ENCODE measurements around the gene PKP4. TPM values are rescaled to one million over a fixed set of nuclear protein-coding genes. Genes with fewer than 3 reads are reported as not detected.

Gene PKP4
- total RNA-seq, 3 donors from 2014 or later, result 41.6 to 59.1 (median 51.1) TPM

- no peak for TF ChIP-seq CTCF (IDR thresholded peaks at IDR 0.05)
- H3K4me3 ChIP-seq, result no peak overlapping the region
- ATAC-seq, result no peak
These were observed 47.3 kb downstream of the PKP4 start for GRCh38 chr2:158504088-158504487.

GRCh38 chr2:158505448-158505934 is 48.7 kb downstream of the PKP4 start:
- Histone ChIP-seq H3K4me3 (no peak overlapping the region), H3K9me3 (no peaks in the 10 kb centered on the region), H3K4me1 (ENCODE audit: low read depth) (no peaks in the 10 kb centered on the region), H3K36me3 (ENCODE audit: low read depth) (no peaks in the 10 kb centered on the region)
- ATAC-seq (no peak), DNase-seq (no peak)
- no peak for TF ChIP-seq CTCF (IDR thresholded peaks at IDR 0.05)
- intact Hi-C loops (cut with DNase I, micrococcal nuclease), result no loop called here

More at GRCh38 chr2:158504088-158504487, 47.3 kb downstream of the PKP4 start:
- Histone ChIP-seq H3K9me3 (no peaks in the 10 kb centered on the region), H3K36me3 (ENCODE audit: low read depth) (no peaks in the 10 kb centered on the region), H3K4me1 (ENCODE audit: low read depth) (no peaks in the 10 kb centered on the region)
- no peak for DNase-seq
- intact Hi-C loops (cut with DNase I, micrococcal nuclease), result no loop called here

- Histone ChIP-seq H3K9me3 (no peaks in the 10 kb centered on the region), H3K4me1 (ENCODE audit: low read depth) (no peaks in the 10 kb centered on the region), H3K36me3 (ENCODE audit: low read depth) (no peaks in the 10 kb centered on the region), H3K4me3 (no peak overlapping the region)
- no peak for TF ChIP-seq CTCF (IDR thresholded peaks at IDR 0.05)
- ATAC-seq (no peak), DNase-seq (no peak)
- intact Hi-C loops (cut with DNase I, micrococcal nuclease), result no loop called here
These were observed 50.4 kb downstream of the PKP4 start for GRCh38 chr2:158507141-158507540.

- H3K9me3 ChIP-seq, result no peaks in the 10 kb centered on the region
- no peaks in the 10 kb centered on the region for H3K4me1 ChIP-seq (ENCODE audit: low read depth)
- H3K36me3 ChIP-seq (ENCODE audit: low read depth), result no peaks in the 10 kb centered on the region
- DNase-seq (no peak), ATAC-seq (no peak)
- H3K4me3 ChIP-seq, result no peak overlapping the region
- no peak for TF ChIP-seq CTCF (IDR thresholded peaks at IDR 0.05)
- intact Hi-C loops (cut with DNase I, micrococcal nuclease), result no loop called here
These were observed 50.9 kb downstream of the PKP4 start for GRCh38 chr2:158507679-158508078.

- no peak for TF ChIP-seq CTCF (IDR thresholded peaks at IDR 0.05)
- Histone ChIP-seq H3K4me1 (ENCODE audit: low read depth) (no peaks in the 10 kb centered on the region), H3K9me3 (no peaks in the 10 kb centered on the region), H3K36me3 (ENCODE audit: low read depth) (no peaks in the 10 kb centered on the region), H3K4me3 (no peak overlapping the region)
- intact Hi-C loops (cut with DNase I, micrococcal nuclease), result no loop called here
- ATAC-seq (no peak), DNase-seq (no peak)
These were observed 53.4 kb downstream of the PKP4 start for GRCh38 chr2:158509928-158510797.

Measured in mucosa of descending colon (tissue), 3 donors.